CD8-positive, alpha-beta memory T cell (primary cell): Measurements from ENCODE around the gene TOMM40. TPM values are rescaled to one million over a fixed set of nuclear protein-coding genes. Genes with fewer than 3 reads are reported as not detected.

ENCODE experiments used
- CTCF ChIA-PET: fragments of 350-600 bp; sonication (Branson Sonifier 250); formaldehyde crosslinking; loops from one replicate; lab custom pipeline; 2021; ENCODE audit warnings: antibody characterized with exemption; lab: Charles Lee
- POLR2A ChIA-PET: fragments of 350-600 bp; sonication (Branson Sonifier 250); formaldehyde crosslinking; loops from one replicate; lab custom pipeline; 2021; ENCODE audit warnings: antibody characterized with exemption; lab: Charles Lee
- DNase-seq, 5 donors: peaks; one replicate each; pipeline versions ENCODE4 v3.0.0 to v3.0.0-alpha.2; 2020 to 2022; ENCODE audit warnings: mixed read lengths in 1 of 5
- H3K27ac ChIP-seq: one replicate; pipeline ENCODE4 v1.7.0; 2013; ENCODE audit warnings: low read depth, mild to moderate bottlenecking, low read length, moderate library complexity
- H3K27me3 ChIP-seq: 2 replicates; pipeline ENCODE4 v1.7.0; 2013; ENCODE audit warnings: low read length, mild to moderate bottlenecking; ENCODE audit not compliant: insufficient read depth, poor library complexity, severe bottlenecking
- H3K36me3 ChIP-seq: 2 replicates; pipeline ENCODE4 v1.7.0; 2013; ENCODE audit warnings: mild to moderate bottlenecking, low read length, moderate library complexity; ENCODE audit not compliant: insufficient read depth
- H3K4me1 ChIP-seq: 2 replicates; pipeline ENCODE4 v1.7.0; 2013; ENCODE audit warnings: mild to moderate bottlenecking, low read length, moderate library complexity; ENCODE audit not compliant: insufficient read depth
- H3K4me3 ChIP-seq: 2 replicates; pipeline ENCODE4 v1.7.0; 2013; ENCODE audit warnings: mild to moderate bottlenecking, low read length
- H3K9me3 ChIP-seq: 2 replicates; pipeline ENCODE4 v1.7.0; 2013; ENCODE audit warnings: mild to moderate bottlenecking, low read length
- H3K27ac Mint-ChIP-seq, 8 donors: one replicate each; pipeline ENCODE4 v1.8.0; 2020 to 2021; ENCODE audit warnings: mixed read lengths in 8 of 8, mild to moderate bottlenecking in 6 of 8, inconsistent platforms in 3 of 8, moderate library complexity in 3 of 8
- H3K27me3 Mint-ChIP-seq, 2 donors: one replicate each; pipeline ENCODE4 v1.8.0; 2020 to 2021; ENCODE audit warnings: mixed read lengths in 2 of 2, mild to moderate bottlenecking in 1 of 2, moderate library complexity in 1 of 2
- H3K36me3 Mint-ChIP-seq, 3 donors: one replicate each; pipeline ENCODE4 v1.8.0; 2020 to 2021; ENCODE audit warnings: mixed read lengths in 3 of 3, inconsistent platforms in 1 of 3, mild to moderate bottlenecking in 1 of 3
- H3K4me1 Mint-ChIP-seq, 3 donors: one replicate each; pipeline ENCODE4 v1.8.0; 2020 to 2021; ENCODE audit warnings: mixed read lengths in 3 of 3, inconsistent platforms in 1 of 3, mild to moderate bottlenecking in 1 of 3
- H3K4me3 Mint-ChIP-seq, 7 donors: one replicate each; pipeline ENCODE4 v1.8.0; 2020 to 2021; ENCODE audit warnings: mixed read lengths in 7 of 7, mild to moderate bottlenecking in 6 of 7, moderate library complexity in 4 of 7, inconsistent platforms in 2 of 7
- H3K9me3 Mint-ChIP-seq, 5 donors: one replicate each; pipeline ENCODE4 v1.8.0; 2020 to 2022; ENCODE audit warnings: mixed read lengths in 5 of 5, mild to moderate bottlenecking in 3 of 5, moderate library complexity in 2 of 5, inconsistent platforms in 1 of 5
- polyA plus RNA-seq: library from polyadenylated mRNA; unstranded; fragments of 300-500 nt; fragmentation: Illumina TruSeq; gene quantifications from one replicate; pipeline ENCODE4 v1.2.3, GENCODE V29; 2021
- total RNA-seq, 2 experiments: library from RNA; stranded (reverse); gene quantifications; one replicate each; pipeline ENCODE4 v1.2.3, GENCODE V29; 2021

The TOMM40 gene
- total RNA-seq (100 to 1,000 TPM; 211 to 218 TPM), polyA plus RNA-seq (41.4 TPM)

DNA sequence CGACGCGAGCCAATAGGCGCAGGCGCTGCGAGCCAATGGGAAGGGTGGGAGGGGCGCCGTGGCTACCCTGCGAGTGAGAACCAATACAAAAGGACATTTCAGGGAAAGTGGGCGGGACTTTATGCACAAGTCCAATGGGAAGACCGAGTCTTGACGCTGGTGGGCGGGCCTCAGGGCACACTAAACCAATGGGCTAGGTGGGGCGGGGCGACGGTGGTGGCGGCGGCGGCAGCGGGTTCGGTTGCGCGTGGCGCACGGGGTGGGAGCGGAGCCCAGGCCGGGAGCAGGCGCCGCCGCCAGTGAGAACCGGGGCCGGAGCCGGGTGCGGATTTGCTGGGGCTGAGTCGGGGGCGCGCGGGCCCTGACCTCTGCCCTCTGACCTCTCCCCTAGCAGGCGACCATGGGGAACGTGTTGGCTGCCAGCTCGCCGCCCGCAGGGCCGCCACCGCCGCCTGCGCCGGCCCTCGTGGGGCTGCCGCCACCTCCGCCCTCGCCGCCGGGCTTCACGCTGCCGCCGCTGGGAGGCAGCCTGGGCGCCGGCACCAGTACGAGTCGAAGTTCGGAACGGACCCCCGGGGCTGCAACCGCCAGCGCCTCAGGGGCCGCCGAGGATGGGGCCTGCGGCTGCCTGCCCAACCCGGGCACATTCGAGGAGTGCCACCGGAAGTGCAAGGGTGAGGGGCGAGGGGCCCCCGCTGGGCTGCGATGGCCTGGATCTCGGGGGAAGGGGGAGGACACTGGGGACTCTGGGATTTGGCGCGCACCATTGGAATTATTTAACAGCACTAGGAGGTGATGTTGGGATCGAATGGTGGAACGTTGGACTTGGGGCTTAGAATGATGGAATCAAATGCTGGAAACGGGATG is at the start of gene TOMM40:
Gene TOMM40 (plus strand): TSS at position 239 of the 867 bp plus-strand sequence. CDS start 162 bp downstream, at position 401.
- CTCF ChIA-PET = interaction anchor here (1.8 kb wide), 1 partner anchor 13 kb away, joined by 13 read pairs; the partner anchor contains the start of gene APOE
- H3K27me3 Mint-ChIP-seq = no peaks in the 10 kb centered on the region

DNA sequence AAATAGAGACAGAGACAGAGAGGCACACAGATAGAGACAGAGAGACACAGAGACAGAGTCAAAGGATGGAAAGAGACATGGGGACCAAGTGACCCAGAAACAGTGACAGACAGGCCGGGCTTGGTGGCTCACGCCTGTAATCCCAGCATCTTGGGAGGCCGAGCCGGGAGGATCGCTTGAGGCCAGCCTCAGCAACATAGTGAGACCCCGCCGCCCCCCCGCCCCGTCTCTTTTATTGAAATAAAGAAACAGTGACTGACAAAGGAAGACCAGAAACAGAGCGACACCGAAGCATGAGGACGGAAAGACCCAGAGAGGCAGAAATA is 45.8 kb upstream of the TOMM40 start:
- Histone ChIP-seq H3K4me1 (peaks cover 24% of the 10 kb centered on the region), H3K27me3 (no peaks in the 10 kb centered on the region), H3K4me3 (peak overlapping the region; percentile 54), H3K9me3 (no peaks in the 10 kb centered on the region), H3K27ac (no peak overlapping the region), H3K36me3 (no peaks in the 10 kb centered on the region)
- Mint-ChIP-seq H3K36me3 (peaks cover 0 to 3% (median 0%) of the 10 kb centered on the region in 3 donors), H3K27ac (peak overlapping the region in 7 of 8 donors; percentile 2 to 94 (median 70)), H3K4me1 (peaks cover 20 to 31% (median 20%) of the 10 kb centered on the region in 3 donors), H3K27me3 (peaks cover 24 to 28% of the 10 kb centered on the region in 2 donors), H3K4me3 (peak overlapping the region; percentile 69 to 91 (median 86)), H3K9me3 (peaks cover 0 to 2% (median 0%) of the 10 kb centered on the region in 5 donors)
- no peak for DNase-seq
- CTCF ChIA-PET = no interaction called here
- POLR2A ChIA-PET = no interaction called here

More for the DNA sequence above, at the start of gene TOMM40:
- H3K4me1 Mint-ChIP-seq = peaks cover 23 to 32% (median 31%) of the 10 kb centered on the region in 3 donors
- H3K4me3 ChIP-seq = peak within 1 kb of the TSS; percentile 81
- peak within 1 kb of the TSS; percentile 84 to 93 (median 89) for H3K4me3 Mint-ChIP-seq
- peak within 1 kb of the TSS; percentile 68 to 96 (median 93) for H3K27ac Mint-ChIP-seq
- peak within 1 kb of the TSS; percentile 95 for H3K27ac ChIP-seq
- H3K36me3 Mint-ChIP-seq = peaks cover 0 to 43% (median 9%) of the 10 kb centered on the region in 3 donors
- POLR2A ChIA-PET = interaction anchor here (0.5 to 1.7 kb wide), 5 partner anchors 24 to 578 kb away, joined by 3 to 6 read pairs (median 3); partner anchors contain the start of gene CLPTM1
- no peaks in the 10 kb centered on the region for H3K27me3 ChIP-seq
- peak in 3 of 5 donors; percentile 100 for DNase-seq
- peaks cover 25% of the 10 kb centered on the region for H3K36me3 ChIP-seq
- peaks cover 22% of the 10 kb centered on the region for H3K4me1 ChIP-seq
- no peaks in the 10 kb centered on the region for H3K9me3 ChIP-seq
- no peaks in the 10 kb centered on the region for H3K9me3 Mint-ChIP-seq

DNA sequence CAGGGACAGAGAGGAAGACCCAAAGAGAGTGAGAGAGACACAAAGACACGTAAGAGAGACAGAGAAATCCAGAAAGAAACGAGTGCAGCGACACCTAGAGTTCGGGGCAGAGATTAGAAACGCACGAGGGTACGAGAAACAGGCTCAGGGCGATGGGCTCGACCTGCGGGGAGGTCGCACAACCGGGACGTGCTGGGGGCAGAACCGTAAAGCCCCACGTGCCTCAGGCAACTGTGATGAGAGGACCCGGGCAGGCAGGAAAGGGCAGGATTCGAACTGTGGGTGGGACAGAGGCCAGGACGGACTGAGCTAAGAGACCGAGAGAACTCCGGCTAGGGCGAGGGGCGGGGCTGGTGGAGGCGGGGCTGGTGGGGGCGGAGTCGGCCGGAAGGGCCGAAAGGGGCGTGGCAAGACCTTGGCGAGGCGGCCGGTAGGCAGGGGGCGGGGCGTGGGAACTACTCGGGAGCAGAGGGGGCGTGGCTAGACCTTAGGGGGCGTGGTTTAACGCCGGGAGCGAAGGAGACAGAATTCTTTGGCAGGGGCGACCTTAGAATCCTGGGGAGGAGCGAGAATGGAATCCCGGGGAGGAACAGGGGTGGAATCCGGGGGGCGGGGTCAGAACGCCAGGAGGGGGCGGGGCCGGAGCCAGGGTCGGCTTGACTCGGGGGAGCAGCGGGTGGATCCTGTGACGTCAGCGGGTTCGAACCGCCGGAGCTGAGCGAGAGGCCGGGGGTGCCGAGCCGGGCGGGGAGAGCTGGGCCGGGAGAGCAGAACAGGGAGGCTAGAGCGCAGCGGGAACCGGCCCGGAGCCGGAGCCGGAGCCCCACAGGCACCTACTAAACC is 45.2 kb upstream of the TOMM40 start, which contains the start of gene NECTIN2:
Gene NECTIN2 (plus strand): TSS at position 686 of the 843 bp plus-strand sequence. CDS start 229 bp downstream, outside the sequence.
- DNase-seq = peak; percentile 54 to 75 (median 64)
- H3K36me3 ChIP-seq = no peaks in the 10 kb centered on the region
- H3K4me1 Mint-ChIP-seq = peaks cover 20 to 31% (median 20%) of the 10 kb centered on the region in 3 donors
- peak within 1 kb of the TSS; percentile 68 for H3K27ac ChIP-seq
- H3K4me3 ChIP-seq = peak within 1 kb of the TSS; percentile 54
- peaks cover 24% of the 10 kb centered on the region for H3K4me1 ChIP-seq
- H3K27ac Mint-ChIP-seq = peak within 1 kb of the TSS in 7 of 8 donors; percentile 2 to 95 (median 81)
- ChIA-PET CTCF (interaction anchor here (1.0 kb wide), 1 partner anchor 70 kb away, joined by 3 read pairs; no protein-coding TSS in a partner anchor), POLR2A (no interaction called here)
- H3K27me3 Mint-ChIP-seq = peaks cover 25 to 28% of the 10 kb centered on the region in 2 donors
- H3K36me3 Mint-ChIP-seq = peaks cover 0 to 3% (median 0%) of the 10 kb centered on the region in 3 donors
- peak within 1 kb of the TSS; percentile 77 to 91 (median 87) for H3K4me3 Mint-ChIP-seq
- H3K27me3 ChIP-seq = no peaks in the 10 kb centered on the region
- no peaks in the 10 kb centered on the region for H3K9me3 ChIP-seq
- peaks cover 0 to 2% (median 0%) of the 10 kb centered on the region in 5 donors for H3K9me3 Mint-ChIP-seq

DNA sequence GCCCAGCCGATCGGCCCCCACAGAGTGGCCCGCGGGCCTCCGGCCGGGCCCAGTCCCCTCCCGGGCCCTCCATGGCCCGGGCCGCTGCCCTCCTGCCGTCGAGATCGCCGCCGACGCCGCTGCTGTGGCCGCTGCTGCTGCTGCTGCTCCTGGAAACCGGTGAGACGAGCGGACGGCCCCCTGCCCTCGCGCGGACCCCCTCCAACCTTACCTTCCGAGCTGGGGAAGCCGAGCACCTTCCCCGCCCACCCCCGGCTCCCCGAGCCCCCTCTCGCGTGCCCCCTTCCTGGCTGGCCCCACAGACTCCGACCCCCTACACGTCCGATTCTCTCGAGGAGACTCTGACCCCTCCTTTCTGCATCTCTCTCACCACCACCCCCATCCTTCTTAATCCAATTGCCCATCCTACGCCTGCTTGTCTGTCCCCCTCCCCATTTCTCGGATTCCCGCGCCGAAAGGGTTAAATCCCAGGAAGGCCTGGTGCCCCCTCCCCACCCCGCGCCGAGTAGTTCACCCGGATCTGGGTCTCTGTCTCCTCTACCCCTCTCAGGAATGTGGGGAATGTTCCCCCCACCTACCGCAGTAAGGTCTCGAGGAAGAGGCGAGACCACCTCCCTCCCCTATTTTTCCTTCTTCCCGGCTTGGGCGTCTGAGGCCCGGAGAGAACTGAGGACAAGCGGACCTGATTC is 44.5 kb upstream of the TOMM40 start:
- Histone ChIP-seq H3K27ac (peak overlapping the region; percentile 68), H3K27me3 (no peaks in the 10 kb centered on the region), H3K4me3 (peak overlapping the region; percentile 26), H3K36me3 (no peaks in the 10 kb centered on the region), H3K9me3 (no peaks in the 10 kb centered on the region), H3K4me1 (peaks cover 24% of the 10 kb centered on the region)
- Mint-ChIP-seq H3K4me3 (peak overlapping the region; percentile 77 to 90 (median 87)), H3K9me3 (peaks cover 0 to 2% (median 0%) of the 10 kb centered on the region in 5 donors), H3K36me3 (peaks cover 0 to 3% (median 0%) of the 10 kb centered on the region in 3 donors), H3K27me3 (peaks cover 26 to 28% of the 10 kb centered on the region in 2 donors), H3K4me1 (peaks cover 18 to 28% (median 20%) of the 10 kb centered on the region in 3 donors), H3K27ac (peak overlapping the region in 3 of 8 donors; percentile 36 to 95 (median 81))
- ChIA-PET POLR2A (no interaction called here), CTCF (interaction anchor here (1.0 kb wide), 1 partner anchor 69 kb away, joined by 3 read pairs; no protein-coding TSS in a partner anchor)
- no peak for DNase-seq

DNA sequence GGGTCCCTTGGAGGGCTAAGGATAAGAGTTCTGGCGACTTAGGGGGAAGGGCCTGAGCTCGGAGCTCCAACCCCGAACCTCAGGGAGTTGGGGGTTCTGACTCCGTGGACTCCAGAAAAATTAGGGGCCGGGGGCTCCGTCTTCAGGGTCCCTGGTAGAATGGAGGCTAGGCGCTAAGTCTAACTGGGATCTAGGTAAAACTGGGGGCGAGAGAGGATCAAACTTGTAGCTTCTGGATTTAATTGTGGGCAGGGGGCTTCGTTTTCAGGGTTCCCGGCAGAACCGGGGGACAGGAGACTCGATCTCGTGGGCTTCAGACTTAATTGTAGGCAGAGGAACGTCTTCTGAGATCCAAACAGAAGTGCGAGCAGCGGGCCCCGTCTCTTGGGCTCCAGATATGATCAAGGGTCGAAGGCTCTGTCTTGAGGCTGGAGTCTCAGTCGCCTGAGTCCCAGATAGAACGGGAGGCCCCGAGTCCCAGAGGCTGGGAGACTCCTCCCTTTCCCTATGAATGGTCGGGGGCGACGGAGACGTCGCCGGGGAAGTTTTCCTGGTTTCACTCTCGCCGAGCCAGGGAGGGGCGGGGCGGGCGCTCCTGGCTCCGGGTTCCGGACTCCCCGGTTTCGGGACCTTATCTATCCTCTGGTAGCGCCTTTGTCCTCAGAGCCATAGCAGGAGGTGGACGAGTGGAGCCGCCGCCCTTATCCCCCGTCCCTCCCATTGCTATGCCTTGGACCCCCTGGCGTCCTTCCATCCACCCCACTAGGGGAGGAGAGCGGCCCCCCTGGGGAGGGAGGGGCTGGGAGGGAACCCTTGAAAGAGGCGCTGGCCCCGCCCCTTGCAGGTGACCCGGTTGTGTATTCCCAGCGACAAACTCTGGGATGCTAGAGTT is 43.7 kb upstream of the TOMM40 start:
- no peaks in the 10 kb centered on the region for H3K36me3 ChIP-seq
- peaks cover 18 to 28% (median 20%) of the 10 kb centered on the region in 3 donors for H3K4me1 Mint-ChIP-seq
- H3K4me3 ChIP-seq = peak overlapping the region; percentile 20
- H3K4me1 ChIP-seq = peaks cover 24% of the 10 kb centered on the region
- peaks cover 0 to 2% (median 0%) of the 10 kb centered on the region in 5 donors for H3K9me3 Mint-ChIP-seq
- H3K4me3 Mint-ChIP-seq = peak overlapping the region; percentile 77 to 90 (median 87)
- ChIA-PET POLR2A (no interaction called here), CTCF (interaction anchor here (1.0 kb wide), 1 partner anchor 68 kb away, joined by 3 read pairs; no protein-coding TSS in a partner anchor)
- H3K9me3 ChIP-seq = no peaks in the 10 kb centered on the region
- peak overlapping the region; percentile 68 for H3K27ac ChIP-seq
- peak overlapping the region in 5 of 8 donors; percentile 68 to 95 (median 86) for H3K27ac Mint-ChIP-seq
- peak in 2 of 5 donors; percentile 10 to 12 for DNase-seq
- H3K36me3 Mint-ChIP-seq = peaks cover 0 to 3% (median 0%) of the 10 kb centered on the region in 3 donors
- no peaks in the 10 kb centered on the region for H3K27me3 ChIP-seq
- H3K27me3 Mint-ChIP-seq = peaks cover 28 to 32% of the 10 kb centered on the region in 2 donors

DNA sequence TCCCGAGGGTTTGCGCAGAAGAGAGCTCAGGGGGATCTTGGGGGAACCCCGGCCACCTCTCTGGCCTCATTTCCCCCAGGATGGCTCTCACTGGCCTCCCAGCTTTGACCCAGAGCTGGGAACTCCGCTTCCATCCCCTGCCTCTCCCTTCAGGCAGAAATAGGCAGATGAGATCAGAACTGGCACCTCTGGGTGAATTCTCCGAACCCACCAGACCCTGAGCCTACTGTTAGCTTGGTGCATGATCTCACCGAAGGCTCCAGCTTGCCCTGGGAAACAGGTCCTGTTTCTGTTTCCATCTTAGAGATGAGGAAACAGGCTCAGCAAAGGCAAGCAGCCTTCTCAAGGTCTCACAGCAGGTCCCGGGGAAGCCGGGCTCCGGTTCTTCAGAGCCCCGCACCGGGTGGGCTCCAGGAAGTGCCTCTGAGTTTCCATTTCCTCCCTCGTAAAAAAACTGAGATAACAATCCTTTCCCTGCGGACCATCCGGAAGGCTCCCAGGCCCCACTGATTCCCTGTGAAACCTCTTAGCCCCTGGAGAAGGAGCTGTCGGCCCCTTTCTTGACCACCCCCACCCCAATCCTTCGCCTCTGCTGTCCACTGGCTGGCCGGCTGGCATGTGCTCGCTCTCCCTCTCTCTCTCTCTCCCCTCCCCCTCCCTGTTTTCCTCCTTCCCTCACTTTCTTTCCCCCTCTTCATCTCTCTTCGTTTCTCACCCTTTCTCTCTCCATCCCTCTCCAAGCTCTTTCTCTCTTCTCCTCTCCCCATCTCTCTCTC is 42.8 kb upstream of the TOMM40 start:
- ChIA-PET CTCF (interaction anchor here (1.0 kb wide), 1 partner anchor 77 kb away, joined by 3 read pairs; no protein-coding TSS in a partner anchor), POLR2A (no interaction called here)
- H3K4me1 Mint-ChIP-seq = peaks cover 18 to 28% (median 20%) of the 10 kb centered on the region in 3 donors
- no peak overlapping the region for H3K4me3 ChIP-seq
- H3K4me3 Mint-ChIP-seq = peak overlapping the region in 6 of 7 donors; percentile 7 to 87 (median 68)
- H3K36me3 ChIP-seq = no peaks in the 10 kb centered on the region
- DNase-seq = no peak
- peak overlapping the region; percentile 33 for H3K27ac ChIP-seq
- no peaks in the 10 kb centered on the region for H3K9me3 ChIP-seq
- peaks cover 28 to 35% of the 10 kb centered on the region in 2 donors for H3K27me3 Mint-ChIP-seq
- no peak overlapping the region for H3K27ac Mint-ChIP-seq
- peaks cover 0 to 2% (median 0%) of the 10 kb centered on the region in 5 donors for H3K9me3 Mint-ChIP-seq
- peaks cover 24% of the 10 kb centered on the region for H3K4me1 ChIP-seq
- H3K27me3 ChIP-seq = no peaks in the 10 kb centered on the region
- peaks cover 0 to 3% (median 0%) of the 10 kb centered on the region in 3 donors for H3K36me3 Mint-ChIP-seq
